Muscle of arm (tissue), 12 donors: Measurements from ENCODE around the gene PDIA6. TPM values are rescaled to one million over a fixed set of nuclear protein-coding genes. Genes with fewer than 3 reads are reported as not detected.
"Not testable (repeated sequence)": the region's sequence is repeated elsewhere in the genome, so short reads cannot be mapped to it uniquely, and the experiment has no call there.

Experiments
- DNase-seq: peaks from one replicate; pipeline ENCODE4 v3.0.0-alpha.2; 2013
- polyA plus RNA-seq, 12 donors: library from polyadenylated mRNA; unstranded; fragments of 120-200 nt; gene quantifications; one replicate each; pipeline ENCODE4 v1.2.1, GENCODE V29; 2013; ENCODE audit not compliant: insufficient read length in 12 of 12

The PDIA6 gene
- polyA plus RNA-seq, 12 donors: 123 to 185 (median 146) TPM; not detected in 1

DNA sequence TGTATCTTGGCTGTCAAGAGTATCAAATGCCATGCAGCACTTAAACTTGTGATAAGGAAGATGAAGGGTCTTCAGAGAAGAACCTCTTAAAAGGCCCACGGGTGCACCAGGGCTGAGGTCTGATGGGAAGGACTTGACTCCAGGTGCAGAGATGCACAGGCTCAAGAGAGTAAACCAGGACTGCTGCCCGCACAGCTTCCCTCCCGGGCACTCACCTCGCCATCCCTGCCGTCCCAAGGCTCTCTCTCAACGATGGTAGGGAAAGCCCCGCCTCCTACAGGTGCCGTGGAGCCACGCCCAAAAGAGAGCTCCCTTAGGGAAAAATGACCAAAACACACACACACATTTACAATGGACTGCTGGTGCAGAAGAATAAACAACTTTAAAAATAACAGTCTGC is 27.9 kb downstream of the PDIA6 start:
- DNase-seq: no peak

GRCh38 chr2:10783421-10783820 is 29.2 kb downstream of the PDIA6 start:
- no peak for DNase-seq

DNA sequence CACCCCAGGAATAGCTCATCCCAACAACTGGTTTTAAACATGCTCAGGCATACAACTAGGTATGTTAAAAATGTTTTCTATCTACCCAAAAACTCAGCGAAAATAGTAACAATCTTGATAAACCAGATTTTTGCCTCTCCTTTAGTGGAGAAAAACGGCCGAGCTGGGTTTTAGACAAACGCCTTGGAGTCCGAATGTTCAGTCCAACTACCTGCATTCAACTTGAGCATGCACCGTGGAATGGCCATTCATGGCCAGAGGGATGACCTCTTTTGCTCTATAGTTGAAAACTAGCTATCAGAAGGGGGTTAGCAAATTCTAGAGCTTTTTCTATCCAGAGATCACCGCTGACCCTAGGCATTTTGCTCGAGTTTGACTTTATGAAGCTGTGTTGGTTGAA is 30.8 kb downstream of the PDIA6 start:
- DNase-seq: no peak

DNA sequence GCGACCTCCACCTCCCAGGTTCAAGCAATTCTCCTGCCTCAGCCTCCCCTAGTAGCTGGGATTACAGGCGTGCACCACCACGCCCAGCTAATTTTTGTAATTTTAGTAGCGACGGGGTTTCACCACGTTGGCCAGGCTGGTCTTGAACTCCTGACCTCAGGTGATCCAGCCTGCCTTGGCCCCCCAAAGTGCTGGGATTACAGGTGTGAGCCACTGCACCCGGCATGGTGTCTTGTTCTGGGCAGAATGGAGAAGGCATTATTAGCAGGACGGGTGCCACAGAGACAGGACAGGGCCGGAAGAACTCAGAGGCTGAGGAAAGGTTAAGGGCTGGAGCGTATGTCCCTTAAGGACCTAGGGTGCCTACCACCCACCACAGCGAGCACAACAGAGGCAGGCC is 31.8 kb downstream of the PDIA6 start:
- not testable (repeated sequence) for DNase-seq

DNA sequence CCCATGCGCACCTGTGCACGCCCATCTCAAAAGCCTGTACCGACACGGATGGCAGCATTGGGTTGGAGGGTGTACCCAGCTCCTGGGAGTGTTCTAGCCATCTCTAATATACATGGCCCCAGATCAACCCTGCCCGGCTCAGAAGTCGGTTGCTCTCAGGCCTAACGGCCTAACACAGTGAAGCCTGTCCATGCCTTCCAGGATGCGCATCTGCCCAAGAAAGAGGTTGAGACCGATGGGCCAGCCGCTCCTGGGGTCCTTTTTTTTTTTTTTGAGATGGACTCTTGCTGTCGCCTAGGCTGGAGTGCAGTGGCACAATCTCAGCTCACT is 32.1 kb downstream of the PDIA6 start:
- DNase-seq: no peak

DNA sequence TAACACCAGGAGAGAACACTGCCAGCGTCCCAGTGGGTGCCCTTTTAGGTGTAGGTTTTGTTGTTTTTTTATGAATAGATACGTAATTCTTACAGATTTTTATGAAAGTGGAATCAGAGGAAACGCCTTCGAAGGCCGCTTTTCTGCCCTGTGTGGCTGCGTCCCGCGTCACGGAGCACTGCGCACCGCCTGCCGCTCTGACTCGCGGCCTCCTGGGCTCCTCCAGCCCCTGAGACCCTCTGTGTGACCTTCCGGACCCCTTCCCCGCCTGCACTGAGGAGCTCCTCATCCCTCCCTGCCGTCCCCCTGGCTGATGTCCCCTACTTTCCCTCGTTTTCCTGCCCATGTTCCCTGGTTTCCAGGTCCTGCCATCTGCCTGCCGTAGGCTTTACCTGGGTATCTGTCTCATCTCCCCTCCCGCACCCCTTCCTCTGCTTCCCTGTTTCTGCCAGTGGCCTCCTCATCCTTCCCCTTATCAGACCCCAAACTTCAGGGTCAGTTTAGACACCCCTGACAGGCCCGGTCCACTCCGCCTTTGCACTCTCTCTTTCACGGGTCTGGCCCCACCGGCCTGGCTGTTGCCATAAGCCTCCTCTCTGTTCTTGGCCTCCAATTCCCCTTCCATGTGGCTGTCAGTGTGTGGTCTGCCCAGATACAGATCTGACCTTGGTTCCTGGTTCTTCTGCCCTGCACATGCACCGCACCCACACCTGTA is 32.7 kb downstream of the PDIA6 start:
- DNase-seq: no peak

DNA sequence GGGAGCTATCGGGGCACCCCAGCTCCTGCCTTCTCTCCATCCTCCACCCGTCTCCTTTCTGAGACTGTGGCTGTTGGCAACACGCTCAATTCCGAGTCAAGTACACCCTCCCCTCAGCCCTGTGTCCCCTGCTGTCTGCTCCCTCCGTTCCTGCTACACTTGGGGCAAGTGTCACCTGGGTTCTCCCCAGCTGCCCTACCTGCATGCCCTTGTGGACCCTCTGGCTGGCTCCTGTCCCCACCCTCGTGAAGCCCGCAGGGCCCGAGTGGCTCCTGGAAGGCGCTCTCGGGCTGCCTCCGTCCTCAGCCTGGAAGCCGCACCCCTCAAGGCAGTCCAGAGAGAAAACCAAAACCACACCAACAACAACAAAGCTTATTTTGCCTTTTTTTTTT is 33.9 kb downstream of the PDIA6 start:
- no peak for DNase-seq

DNA sequence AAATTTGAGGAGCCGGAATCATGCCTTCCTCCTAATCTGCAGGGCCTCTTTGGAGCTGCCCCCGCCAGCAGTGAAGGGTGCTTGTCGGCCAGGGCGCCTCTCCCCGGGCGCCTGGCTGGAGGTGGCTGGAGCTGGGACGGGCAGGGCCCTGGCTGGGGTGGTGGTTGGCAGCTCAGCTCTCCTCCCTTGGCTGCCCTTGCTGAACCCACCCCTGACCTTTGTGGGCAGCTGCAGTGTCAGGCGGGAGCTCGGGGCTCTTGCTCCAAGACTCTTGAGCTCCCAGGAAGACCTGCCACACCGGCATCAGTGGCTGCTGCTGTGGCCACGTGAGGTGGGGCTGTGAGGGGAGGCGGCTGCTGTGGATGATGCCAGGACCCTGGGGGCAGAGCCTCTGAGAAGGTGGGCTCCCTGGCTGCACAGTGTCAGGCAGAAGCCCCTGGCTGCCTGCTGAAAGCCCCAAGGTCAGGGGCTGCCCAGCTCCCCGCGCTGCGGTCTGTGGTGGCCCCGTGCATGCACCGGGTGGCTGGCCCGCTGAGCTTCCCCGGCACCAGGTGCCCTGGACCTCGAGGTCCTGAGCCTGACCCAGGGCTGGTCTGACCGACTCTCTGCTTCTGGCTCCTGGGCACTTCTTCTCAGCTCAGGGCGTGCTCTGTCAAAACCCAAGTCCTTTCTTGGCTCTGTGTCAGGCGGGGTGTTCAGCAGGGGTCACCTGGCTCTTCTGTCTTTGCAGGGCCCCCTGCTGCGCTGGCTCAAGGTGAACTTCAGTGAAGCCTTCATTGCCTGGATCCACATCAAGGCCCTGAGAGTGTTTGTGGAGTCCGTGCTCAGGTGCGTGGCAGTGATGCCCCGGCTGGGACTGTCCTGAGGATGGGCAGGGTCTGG is 34.5 kb downstream of the PDIA6 start:
- DNase-seq: no peak

- DNase-seq: no peak
Observed at GRCh38 chr2:10777111-10777841, 35.3 kb downstream of the PDIA6 start.

GRCh38 chr2:10776231-10776977 is 36.2 kb downstream of the PDIA6 start:
- DNase-seq: no peak

- DNase-seq: no peak
Observed at GRCh38 chr2:10775831-10776230, 36.8 kb downstream of the PDIA6 start.

DNA sequence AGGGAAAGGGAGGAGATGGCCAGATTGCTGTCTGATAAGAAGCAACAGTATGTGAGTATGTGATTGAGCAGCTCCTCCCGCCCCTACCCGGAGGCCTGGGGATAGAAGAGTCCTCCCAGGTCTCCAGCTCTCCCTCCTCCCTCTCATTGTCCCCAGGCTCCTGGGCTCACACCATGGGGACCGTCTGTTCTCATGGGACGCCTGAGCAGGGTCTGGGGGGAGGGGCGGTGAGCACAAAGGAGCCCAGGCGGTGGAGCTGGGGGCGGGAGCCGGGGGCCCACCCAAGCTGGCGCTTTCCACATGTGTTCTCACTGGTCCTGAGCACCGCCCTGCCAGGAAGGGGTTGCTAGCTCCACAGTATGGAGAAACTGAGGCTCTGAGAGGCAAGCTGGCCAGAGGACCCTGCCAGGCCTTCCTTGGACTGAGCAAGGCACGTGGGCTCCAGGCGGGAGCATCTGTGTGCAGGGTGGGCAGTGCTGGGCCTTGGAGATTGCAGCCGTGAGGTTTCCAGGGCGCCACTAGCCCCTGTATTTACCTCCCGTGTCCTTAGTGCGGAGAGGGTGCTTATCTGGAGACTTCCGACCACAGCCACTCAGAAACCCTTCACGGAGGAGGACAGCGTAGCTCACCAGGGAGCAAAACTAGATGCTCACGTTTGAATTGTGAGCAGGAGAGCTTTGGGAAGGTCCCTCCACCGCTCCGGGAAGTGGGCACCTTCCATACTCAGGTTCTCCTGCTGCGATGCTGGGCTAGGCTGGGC is 37.4 kb downstream of the PDIA6 start:
- DNase-seq: no peak

- DNase-seq: peak; percentile 13
Observed at GRCh38 chr2:10774394-10774793, 38.2 kb downstream of the PDIA6 start.

- DNase-seq: no peak
Observed at GRCh38 chr2:10773821-10774341, 38.7 kb downstream of the PDIA6 start.

DNA sequence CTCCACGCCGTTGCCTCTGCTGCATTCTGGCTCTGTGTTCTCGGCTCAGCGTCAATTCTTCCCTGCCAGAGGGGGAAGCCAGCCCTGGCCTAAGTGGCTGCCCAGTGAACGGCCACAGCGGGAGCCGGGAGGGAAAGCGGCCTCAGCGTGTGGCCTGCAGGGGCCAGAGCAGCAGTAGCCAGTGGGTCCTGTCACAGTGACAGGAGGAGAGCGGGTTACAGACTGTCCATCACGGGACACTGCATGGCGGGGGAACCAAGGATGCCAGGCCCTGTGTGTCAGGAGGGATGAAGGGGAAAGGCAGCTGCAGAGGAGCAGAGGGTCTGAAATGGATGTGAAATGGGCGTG is 39.7 kb downstream of the PDIA6 start:
- no peak for DNase-seq

DNA sequence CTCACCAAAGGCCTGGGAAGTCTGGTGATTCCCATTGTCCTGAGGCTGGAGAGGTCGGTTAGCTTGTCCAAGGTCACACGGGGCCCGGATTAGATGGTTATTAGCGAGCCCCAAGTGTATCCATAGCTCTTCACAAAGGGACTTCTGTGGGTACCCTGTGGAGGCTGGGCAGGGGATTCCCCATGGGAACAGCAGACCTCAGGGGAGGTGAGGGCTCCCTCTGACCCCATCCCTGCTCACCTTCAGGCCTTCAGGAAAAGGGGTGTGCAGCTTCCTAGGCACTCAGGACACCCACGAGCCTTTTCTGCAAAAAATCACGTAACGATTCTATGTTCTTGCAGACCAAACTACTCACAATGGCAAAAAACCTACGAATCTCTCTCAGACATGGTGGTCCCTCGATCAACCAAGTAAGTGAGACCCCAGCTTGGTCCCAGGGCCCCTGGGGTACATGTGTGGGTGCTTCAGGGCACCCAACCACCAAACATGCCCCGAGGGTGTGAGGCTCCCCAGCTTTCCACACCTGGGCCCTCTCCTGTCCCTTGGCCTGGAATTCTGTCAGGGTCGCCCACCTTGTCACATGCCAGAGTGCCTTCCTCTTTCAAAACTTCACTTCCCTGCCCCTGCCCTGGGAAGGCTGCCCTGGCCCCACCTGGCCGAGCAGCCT is 40.3 kb downstream of the PDIA6 start:
- DNase-seq: no peak

DNA sequence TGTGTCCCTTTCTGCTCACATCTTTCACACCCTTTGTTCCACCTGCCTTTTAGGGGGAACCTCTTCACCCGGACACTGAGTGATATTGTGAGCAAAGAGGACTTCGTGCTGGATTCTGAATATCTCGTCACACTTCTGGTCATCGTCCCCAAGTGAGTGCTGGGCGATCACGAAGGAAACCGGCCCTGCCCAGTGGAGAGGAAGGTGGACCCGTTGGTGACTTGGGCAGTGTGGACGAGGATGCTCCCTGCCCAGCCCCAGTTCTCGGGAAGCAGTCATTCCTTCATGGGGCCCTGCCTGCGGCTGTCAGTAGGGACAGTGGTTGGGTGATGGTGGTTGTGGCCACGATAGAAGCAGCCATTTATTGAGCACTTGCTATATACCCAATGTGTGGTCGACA is 40.8 kb downstream of the PDIA6 start:
- no peak for DNase-seq

DNA sequence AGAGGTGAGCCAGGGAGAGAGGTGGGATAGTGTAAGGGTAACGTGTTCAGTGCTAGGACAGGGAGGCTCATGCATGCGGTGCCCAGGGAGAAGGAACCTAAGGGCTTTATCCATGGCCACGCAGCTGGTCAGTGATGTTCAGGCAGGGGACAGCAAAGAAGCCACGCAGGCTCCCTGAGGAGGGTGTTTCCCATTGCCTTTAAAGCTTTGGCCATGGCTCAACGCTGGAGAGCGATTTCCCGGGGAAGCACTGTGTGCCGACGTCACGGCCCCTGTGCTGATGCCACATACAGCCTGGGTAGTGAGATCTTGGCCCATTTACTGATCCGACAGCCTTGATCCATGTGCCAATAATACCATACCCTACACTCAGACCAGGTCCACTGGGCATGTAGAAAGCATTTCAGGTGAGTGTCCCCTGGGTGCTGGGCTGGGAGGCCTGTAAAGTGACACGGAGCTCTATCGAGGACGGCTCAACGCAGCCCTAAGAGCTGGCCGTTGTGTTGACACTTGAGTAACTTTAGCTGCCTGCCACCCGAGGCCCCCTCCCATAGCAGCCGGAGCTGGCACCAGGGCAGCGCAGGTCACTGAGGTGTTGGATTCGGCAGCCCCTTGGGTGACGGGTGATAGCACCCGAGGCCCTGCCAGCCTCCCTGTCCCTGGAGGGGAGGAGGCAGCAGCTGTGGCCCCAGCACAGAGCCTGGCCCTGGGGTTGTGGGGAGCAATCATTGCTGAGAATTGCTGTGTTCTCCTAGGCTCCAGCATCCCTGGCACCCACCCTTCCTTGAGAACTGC is 41.4 kb downstream of the PDIA6 start:
- no peak for DNase-seq

DNA sequence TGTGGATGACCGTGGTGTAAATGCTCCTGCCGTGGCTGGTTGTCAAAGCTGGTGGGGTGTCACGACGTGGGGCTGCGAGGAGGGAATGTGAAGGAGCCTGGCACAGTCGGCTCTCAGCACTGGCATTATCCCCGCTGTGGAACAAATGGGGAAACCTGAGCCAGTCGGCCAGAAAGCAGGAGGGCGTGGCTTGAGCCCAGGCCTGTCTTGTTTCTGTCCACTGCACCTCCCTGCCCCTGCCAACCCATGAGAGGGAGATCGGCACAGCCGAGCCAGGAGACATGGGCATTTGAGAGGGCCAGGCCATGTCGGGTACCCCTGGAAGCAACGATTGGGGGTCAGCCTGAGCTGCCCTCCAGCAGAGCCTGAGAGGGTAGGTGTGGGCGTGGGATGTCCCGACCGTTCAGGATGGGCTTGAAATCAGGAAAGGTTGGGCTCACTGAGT is 44.5 kb downstream of the PDIA6 start:
- DNase-seq: no peak

GRCh38 chr2:10765914-10766313 is 46.7 kb downstream of the PDIA6 start:
- DNase-seq: no peak
